Prostate gland (tissue), 2 donors: ENCODE data around the gene ZNF91. TPM values are rescaled to one million over a fixed set of nuclear protein-coding genes. Genes with fewer than 3 reads are reported as not detected.
"Not testable (repeated sequence)": the region's sequence is repeated elsewhere in the genome, so short reads cannot be mapped to it uniquely, and the experiment has no call there.

Experiments used
- DNase-seq: peaks from one replicate; pipeline ENCODE4 v3.0.0-alpha.2; 2019; ENCODE audit warnings: low spot score
- H3K27ac ChIP-seq, 2 donors: fragments of 200-600 bp; sonication (generic); 2 replicates each; pipeline ENCODE4 v1.5.1; 2017 to 2019
- H3K27me3 ChIP-seq: fragments of 200-600 bp; sonication (generic); replicated peaks from 2 replicates; pipeline ENCODE4 v1.5.1; 2019; ENCODE audit not compliant: insufficient read depth
- H3K36me3 ChIP-seq, 2 donors: fragments of 200-600 bp; sonication (generic); 1 replicate in 1 of 2; 2 replicates in 1 of 2; pipeline versions ENCODE4 v1.5.1 to v1.8.1; 2017 to 2019
- H3K4me1 ChIP-seq: fragments of 200-600 bp; sonication (generic); replicated peaks from 2 replicates; pipeline ENCODE4 v1.5.1; 2019
- H3K4me3 ChIP-seq, 2 donors: fragments of 200-600 bp; sonication (generic); 2 replicates each; pipeline ENCODE4 v1.5.1; 2017 to 2019
- H3K9me3 ChIP-seq: fragments of 200-600 bp; sonication (generic); 2 replicates; pipeline ENCODE4 v1.5.1; 2017
- CTCF ChIP-seq, 4 experiments: fragments of 200-600 bp in 2 of 4; fragments of 450-650 bp in 2 of 4; sonication (generic) in 2 of 4; IDR thresholded peaks; 1 replicate in 3 of 4; 2 replicates in 1 of 4; pipeline ENCODE4 v1.5.1; 2016 to 2019; ENCODE audit warnings: antibody characterized with exemption in 4 of 4, mild to moderate bottlenecking in 2 of 4, moderate library complexity in 2 of 4
- POLR2A ChIP-seq: fragments of 450-650 bp; IDR thresholded peaks from one replicate; pipeline ENCODE4 v1.6.1; 2016; ENCODE audit warnings: antibody characterized with exemption, mild to moderate bottlenecking
- POLR2AphosphoS5 ChIP-seq: sonication (generic); formaldehyde crosslinking; IDR thresholded peaks from one replicate; pipeline ENCODE4 v1.6.1; 2017; ENCODE audit warnings: antibody characterized with exemption
- WGBS: methylation state at CpG from one replicate; pipeline ENCODE4 v1.1.5; 2018; 5-methylcytosine and 5-hydroxymethylcytosine counted together
- intact Hi-C: fragments of 100-400 bp; cut with DNase I; formaldehyde crosslinking; loops from one replicate; pipeline ENCODE4 v1.14.2; 2022
- total RNA-seq, 2 donors: library from RNA; depleted of rRNA; stranded (reverse); fragments of >200 nt; gene quantifications; one replicate each; pipeline ENCODE4 v1.1.0, GENCODE V29; 2016

The ZNF91 gene
- total RNA-seq, 2 donors from 2014 or later: 70.4 to 97.8 TPM

GRCh38 chr19:23436944-23437343, 41.7 kb upstream of the ZNF91 start:
- Histone ChIP-seq H3K4me3 (no peak overlapping the region), H3K27ac (no peak overlapping the region), H3K9me3 (no peaks in the 10 kb centered on the region), H3K27me3 (no peaks in the 10 kb centered on the region), H3K36me3 (no peaks in the 10 kb centered on the region), H3K4me1 (no peaks in the 10 kb centered on the region)
- 87% methylated on average over 4 of the region's 4 CpGs for WGBS
- intact Hi-C loops: no loop called here
- no peak for DNase-seq
- TF ChIP-seq POLR2AphosphoS5: no peak
- no peak for TF ChIP-seq CTCF (IDR thresholded peaks at IDR 0.05)
- no peak for TF ChIP-seq POLR2A

GRCh38 chr19:23436318-23436717, 41.0 kb upstream of the ZNF91 start:
- TF ChIP-seq CTCF (IDR thresholded peaks at IDR 0.05) (no peak), POLR2A (no peak), POLR2AphosphoS5 (no peak)
- WGBS: 91% methylated on average over 4 of the region's 4 CpGs
- Histone ChIP-seq H3K27me3 (no peaks in the 10 kb centered on the region), H3K4me1 (no peaks in the 10 kb centered on the region), H3K4me3 (no peak overlapping the region), H3K9me3 (no peaks in the 10 kb centered on the region), H3K27ac (no peak overlapping the region), H3K36me3 (no peaks in the 10 kb centered on the region)
- DNase-seq: no peak
- intact Hi-C loops: no loop called here

- Histone ChIP-seq H3K27ac (no peak overlapping the region), H3K9me3 (no peaks in the 10 kb centered on the region), H3K4me1 (no peaks in the 10 kb centered on the region), H3K36me3 (no peaks in the 10 kb centered on the region), H3K27me3 (no peaks in the 10 kb centered on the region), H3K4me3 (no peak overlapping the region)
- intact Hi-C loops: no loop called here
- no peak for TF ChIP-seq POLR2A
- no peak for TF ChIP-seq CTCF (IDR thresholded peaks at IDR 0.05)
- no peak for TF ChIP-seq POLR2AphosphoS5
- 53% methylated on average over 5 of the region's 5 CpGs for WGBS
- no peak for DNase-seq
These were observed 25.6 kb upstream of the ZNF91 start for GRCh38 chr19:23420824-23421223.

GRCh38 chr19:23419261-23419660, 24.0 kb upstream of the ZNF91 start:
- H3K4me1 ChIP-seq, H3K27ac ChIP-seq, H3K27me3 ChIP-seq, H3K4me3 ChIP-seq, DNase-seq, H3K9me3 ChIP-seq, H3K36me3 ChIP-seq, intact Hi-C loops: not testable (repeated sequence)
- over 99% methylated on average over 24 of the region's 38 CpGs for WGBS

- Histone ChIP-seq H3K27me3 (no peaks in the 10 kb centered on the region), H3K4me3 (peak overlapping the region; percentile 19 to 23), H3K9me3 (no peaks in the 10 kb centered on the region), H3K27ac (no peak overlapping the region), H3K36me3 (no peaks in the 10 kb centered on the region), H3K4me1 (no peaks in the 10 kb centered on the region)
- TF ChIP-seq POLR2AphosphoS5 (no peak), POLR2A (no peak), CTCF (IDR thresholded peaks at IDR 0.05) (no peak)
- WGBS: under 1% methylated on average over 33 of the region's 33 CpGs
- no peak for DNase-seq
- intact Hi-C loops: no loop called here
These were observed 20.4 kb upstream of the ZNF91 start for GRCh38 chr19:23415561-23416191.
